ENCODE results near the gene EXD1. TPM values are rescaled to one million over a fixed set of nuclear protein-coding genes. Genes with fewer than 3 reads are reported as not detected.
"Not testable (repeated sequence)": the region's sequence is repeated elsewhere in the genome, so short reads cannot be mapped to it uniquely, and the experiment has no call there.

The EXD1 gene
- total RNA-seq, 2 experiments from 2014 or later = not detected

GRCh38 chr15:41254560-41254959, 24.0 kb upstream of the EXD1 start:
- DNase-seq (no peak), ATAC-seq (ENCODE audit: low read depth) (no peak)
- H3K36me3 Mint-ChIP-seq = peaks cover 5% of the 10 kb centered on the region
- H3K27me3 Mint-ChIP-seq = no peaks in the 10 kb centered on the region
- peaks cover 2% of the 10 kb centered on the region for H3K4me1 Mint-ChIP-seq
- H3K4me3 Mint-ChIP-seq = no peak overlapping the region
- H3K9me3 Mint-ChIP-seq = no peaks in the 10 kb centered on the region
- H3K27ac Mint-ChIP-seq = no peak overlapping the region
- POLR2A ChIA-PET = interaction anchor here (0.7 kb wide), 1 partner anchor 29 kb away, joined by 4 read pairs; no protein-coding TSS in a partner anchor

GRCh38 chr15:41251411-41251810, 20.9 kb upstream of the EXD1 start:
- no peak for DNase-seq
- H3K27ac Mint-ChIP-seq = no peak overlapping the region
- peaks cover 6% of the 10 kb centered on the region for H3K36me3 Mint-ChIP-seq
- no peak for ATAC-seq (ENCODE audit: low read depth)
- peaks cover 2% of the 10 kb centered on the region for H3K4me1 Mint-ChIP-seq
- H3K9me3 Mint-ChIP-seq = no peaks in the 10 kb centered on the region
- POLR2A ChIA-PET = no interaction called here
- H3K4me3 Mint-ChIP-seq = no peak overlapping the region
- no peaks in the 10 kb centered on the region for H3K27me3 Mint-ChIP-seq

DNA sequence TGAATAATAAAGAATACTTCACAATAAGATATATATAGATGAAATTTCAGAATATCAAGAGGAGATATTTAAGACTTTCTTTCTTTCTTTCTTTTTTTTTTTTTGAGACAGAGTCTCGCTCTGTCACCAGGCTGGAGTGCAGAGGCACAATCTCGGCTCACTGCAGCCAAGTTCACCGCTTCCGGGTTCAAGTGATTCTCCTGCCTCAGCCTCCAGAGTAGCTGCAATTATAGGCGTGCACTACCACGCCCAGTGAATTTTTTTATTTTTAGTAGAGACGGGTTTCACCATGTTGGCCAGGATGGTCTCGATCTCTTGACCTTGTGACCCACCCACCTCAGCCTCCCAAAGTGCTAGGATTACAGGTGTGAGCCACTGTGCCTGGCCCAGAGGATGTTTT, 20.2 kb upstream of the EXD1 start:
- H3K36me3 Mint-ChIP-seq; H3K4me3 Mint-ChIP-seq; ATAC-seq (ENCODE audit: low read depth); H3K27me3 Mint-ChIP-seq; H3K4me1 Mint-ChIP-seq; DNase-seq; H3K27ac Mint-ChIP-seq; H3K9me3 Mint-ChIP-seq: not testable (repeated sequence)
- POLR2A ChIA-PET = interaction anchor here (0.7 kb wide), 1 partner anchor 19 kb away, joined by 3 read pairs; the partner anchor contains the start of gene CHP1

DNA sequence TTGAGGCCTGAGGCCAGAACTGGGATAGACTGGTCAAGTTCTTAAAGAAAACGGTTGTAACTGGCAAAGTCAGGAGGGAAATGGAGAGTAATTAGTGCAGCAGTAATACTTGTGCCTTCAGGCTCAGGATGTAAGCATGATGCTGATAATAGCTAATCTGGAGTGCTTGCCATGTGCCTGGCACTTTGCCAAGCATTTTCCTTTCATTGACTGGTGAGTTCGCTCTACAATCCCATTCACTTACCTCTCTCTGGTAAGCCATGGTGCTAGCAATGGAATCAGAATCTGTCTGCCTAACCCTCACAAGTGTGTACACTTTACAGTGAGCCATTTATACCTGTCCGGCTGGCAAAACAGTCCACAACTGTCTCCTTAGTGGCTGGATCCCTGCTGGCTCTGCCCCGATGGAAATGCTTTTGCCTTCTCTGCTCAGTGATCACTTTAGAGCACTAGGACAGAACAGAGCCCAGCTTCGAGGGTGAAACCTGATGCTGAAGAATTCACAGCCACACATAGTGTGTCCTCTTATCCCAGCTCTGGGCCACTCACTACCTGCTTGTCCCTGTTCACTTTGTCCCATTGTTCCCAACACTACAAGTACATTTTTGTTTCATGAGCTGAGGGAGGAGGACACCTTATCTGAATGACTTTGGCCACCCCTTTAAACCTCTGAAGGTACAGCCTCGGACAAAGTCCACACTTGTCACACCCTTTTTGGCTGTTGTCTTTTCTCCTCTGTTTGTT, 10.8 kb upstream of the EXD1 start:
- Mint-ChIP-seq H3K9me3 (no peaks in the 10 kb centered on the region), H3K27ac (no peak overlapping the region), H3K4me3 (no peak overlapping the region), H3K36me3 (peaks cover 3% of the 10 kb centered on the region), H3K4me1 (peaks cover 4% of the 10 kb centered on the region), H3K27me3 (no peaks in the 10 kb centered on the region)
- DNase-seq (no peak), ATAC-seq (ENCODE audit: low read depth) (no peak)
- POLR2A ChIA-PET = no interaction called here

DNA sequence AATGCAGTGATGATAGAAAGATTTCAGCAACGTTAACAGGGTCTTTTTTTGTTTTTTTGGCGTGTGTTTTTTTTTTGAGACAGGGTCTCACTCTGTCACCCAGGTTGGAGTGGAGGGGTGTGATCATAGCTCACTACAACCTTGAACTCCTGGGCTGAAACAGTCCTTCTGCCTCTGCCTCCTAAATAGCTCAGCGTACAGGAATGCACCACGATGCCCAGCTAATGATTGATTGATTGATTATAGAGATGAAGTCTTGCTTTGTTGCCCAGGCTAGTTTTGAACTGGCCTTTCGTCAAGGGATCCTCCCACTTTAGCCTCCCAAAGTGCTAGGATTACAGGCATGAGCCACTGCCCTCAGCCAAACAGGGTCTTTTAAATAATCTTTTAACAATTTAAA, 7.5 kb upstream of the EXD1 start:
- no peak overlapping the region for H3K27ac Mint-ChIP-seq
- DNase-seq (no peak), ATAC-seq (ENCODE audit: low read depth) (no peak)
- H3K4me3 Mint-ChIP-seq = no peak overlapping the region
- H3K27me3 Mint-ChIP-seq = no peaks in the 10 kb centered on the region
- no peaks in the 10 kb centered on the region for H3K9me3 Mint-ChIP-seq
- peaks cover 9% of the 10 kb centered on the region for H3K4me1 Mint-ChIP-seq
- peaks cover 1% of the 10 kb centered on the region for H3K36me3 Mint-ChIP-seq
- POLR2A ChIA-PET = interaction anchor here (0.5 kb wide), 1 partner anchor 577 kb away, joined by 3 read pairs; no protein-coding TSS in a partner anchor

GRCh38 chr15:41235929-41236328, 5.4 kb upstream of the EXD1 start:
- H3K4me1 Mint-ChIP-seq = peaks cover 23% of the 10 kb centered on the region
- peaks cover 1% of the 10 kb centered on the region for H3K36me3 Mint-ChIP-seq
- no peak for DNase-seq
- POLR2A ChIA-PET = no interaction called here
- no peak overlapping the region for H3K4me3 Mint-ChIP-seq
- no peaks in the 10 kb centered on the region for H3K9me3 Mint-ChIP-seq
- no peaks in the 10 kb centered on the region for H3K27me3 Mint-ChIP-seq
- no peak for ATAC-seq (ENCODE audit: low read depth)
- H3K27ac Mint-ChIP-seq = no peak overlapping the region

DNA sequence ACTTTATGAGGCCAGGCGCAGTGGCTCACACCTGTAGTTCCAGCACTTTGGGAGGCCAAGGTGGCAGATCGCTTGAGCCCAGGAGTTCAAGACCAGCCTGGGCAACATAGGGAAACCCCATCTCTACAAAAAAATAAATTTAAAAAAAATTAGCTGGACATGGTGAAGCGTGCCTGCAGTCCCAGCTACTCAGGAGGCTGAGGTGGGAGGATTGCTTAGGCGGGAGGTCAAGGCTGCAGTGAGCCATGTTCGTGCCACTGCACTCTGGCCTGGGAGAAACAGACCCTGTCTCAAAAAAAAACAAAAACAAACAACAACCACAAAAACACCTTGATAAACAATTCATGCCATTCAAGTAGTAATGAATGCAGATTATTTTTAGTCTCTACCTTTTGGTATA, 4.7 kb upstream of the EXD1 start:
- H3K36me3 Mint-ChIP-seq; H3K27me3 Mint-ChIP-seq; H3K27ac Mint-ChIP-seq; ATAC-seq (ENCODE audit: low read depth); POLR2A ChIA-PET; H3K9me3 Mint-ChIP-seq; DNase-seq; H3K4me3 Mint-ChIP-seq: not testable (repeated sequence)
- peaks cover 26% of the 10 kb centered on the region for H3K4me1 Mint-ChIP-seq

GRCh38 chr15:41233367-41233771, 2.8 kb upstream of the EXD1 start:
- no peak for ATAC-seq (ENCODE audit: low read depth)
- POLR2A ChIA-PET = interaction anchor here (0.5 kb wide), 1 partner anchor 37 kb away, joined by 3 read pairs; no protein-coding TSS in a partner anchor
- Mint-ChIP-seq H3K4me1 (peaks cover 26% of the 10 kb centered on the region), H3K27ac (no peak overlapping the region), H3K4me3 (no peak overlapping the region), H3K9me3 (no peaks in the 10 kb centered on the region), H3K36me3 (no peaks in the 10 kb centered on the region), H3K27me3 (no peaks in the 10 kb centered on the region)
- no peak for DNase-seq

DNA sequence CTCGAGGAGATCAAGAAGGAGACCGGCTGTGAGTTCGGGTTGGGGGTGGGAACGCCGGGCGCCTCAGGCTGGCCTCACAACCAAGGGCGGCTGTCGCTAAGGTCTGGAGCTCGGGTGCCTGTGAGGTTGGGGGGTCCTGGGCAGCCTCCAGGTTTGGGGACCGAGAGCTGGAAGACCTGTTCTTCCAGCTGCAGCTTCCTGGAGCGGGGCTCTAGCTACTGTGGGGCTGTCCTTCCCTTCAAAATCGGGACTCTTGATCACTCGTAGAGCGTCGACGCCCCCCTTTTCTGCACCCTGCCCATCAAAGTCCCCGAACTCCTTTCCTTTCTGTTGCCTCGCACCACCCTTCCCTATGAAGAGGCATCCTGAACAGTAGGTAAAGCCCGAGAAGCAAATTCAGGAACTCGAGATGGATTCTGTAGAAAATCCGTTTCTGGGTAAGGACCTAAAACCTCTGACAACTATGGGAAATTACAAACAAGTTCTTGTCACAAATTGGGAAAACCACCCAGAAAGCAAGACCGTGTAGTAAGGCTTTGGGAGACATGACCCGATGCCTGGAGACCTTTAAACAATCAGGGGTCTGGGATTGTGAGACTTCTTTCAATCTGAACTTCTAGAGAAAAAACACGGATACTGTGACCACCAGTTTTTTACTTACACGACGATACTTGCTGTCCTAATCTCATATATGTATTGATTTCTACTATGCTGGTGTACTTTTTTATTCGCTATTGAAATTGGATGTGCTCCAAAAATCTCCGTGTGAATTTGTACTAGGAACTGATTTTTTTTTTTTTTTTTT, 1.1 kb upstream of the EXD1 start:
- H3K27me3 Mint-ChIP-seq = peaks cover 3% of the 10 kb centered on the region
- ATAC-seq (ENCODE audit: low read depth) (peak; percentile 61), DNase-seq (no peak)
- peak overlapping the region; percentile 91 for H3K4me3 Mint-ChIP-seq
- POLR2A ChIA-PET = interaction anchor here (0.5 to 1.8 kb wide), 22 partner anchors 11 to 728 kb away, joined by 3 to 13 read pairs (median 3); partner anchors contain the start of genes CHAC1, INO80, NUSAP1 and OIP5
- H3K27ac Mint-ChIP-seq = peak overlapping the region; percentile 93
- no peaks in the 10 kb centered on the region for H3K9me3 Mint-ChIP-seq
- H3K4me1 Mint-ChIP-seq = peaks cover 22% of the 10 kb centered on the region
- no peaks in the 10 kb centered on the region for H3K36me3 Mint-ChIP-seq

DNA sequence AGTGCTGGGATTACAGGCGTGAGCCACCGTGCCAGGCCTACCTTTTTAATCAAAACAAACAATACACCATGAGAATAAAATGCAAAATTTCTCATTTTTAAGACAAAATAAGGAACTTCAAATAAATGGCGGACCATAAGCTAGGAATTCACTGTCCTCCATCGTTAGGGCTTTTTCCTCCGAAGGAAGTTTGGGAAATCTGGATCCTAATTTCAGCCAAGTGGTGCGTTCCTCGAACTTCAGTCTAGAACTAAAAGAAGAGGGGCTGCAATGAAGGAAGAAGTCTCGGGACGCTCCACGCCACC, 260 bp downstream of the EXD1 start:
- no peaks in the 10 kb centered on the region for H3K36me3 Mint-ChIP-seq
- peaks cover 9% of the 10 kb centered on the region for H3K27me3 Mint-ChIP-seq
- POLR2A ChIA-PET = interaction anchor here (0.9 to 1.8 kb wide), 8 partner anchors 53 to 336 kb away, joined by 3 to 13 read pairs (median 6); partner anchors contain the start of genes CHAC1, INO80, NUSAP1 and OIP5
- H3K27ac Mint-ChIP-seq = peak overlapping the region; percentile 93
- H3K9me3 Mint-ChIP-seq = no peaks in the 10 kb centered on the region
- H3K4me3 Mint-ChIP-seq = peak overlapping the region; percentile 91
- H3K4me1 Mint-ChIP-seq = peaks cover 22% of the 10 kb centered on the region
- ATAC-seq (ENCODE audit: low read depth) (no peak), DNase-seq (no peak)

DNA sequence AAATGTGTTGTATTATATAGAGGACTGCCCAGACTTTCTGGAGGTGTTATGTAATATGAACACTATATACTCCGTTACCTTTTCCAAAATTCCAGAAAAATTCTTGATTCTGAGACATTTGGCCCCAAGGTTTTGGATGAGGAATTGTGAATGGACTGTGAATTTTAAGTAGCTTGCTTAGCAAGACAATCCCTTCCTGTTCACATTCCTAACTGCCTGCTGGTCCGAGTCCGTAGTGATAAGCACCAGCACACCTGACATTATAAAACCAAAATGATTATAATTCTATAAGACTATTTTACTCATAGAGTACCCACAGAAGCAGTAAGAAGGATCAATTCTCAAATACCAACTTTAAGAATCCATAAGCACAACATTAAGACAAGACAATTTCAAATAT, 11.2 kb downstream of the EXD1 start:
- H3K4me1 Mint-ChIP-seq = no peaks in the 10 kb centered on the region
- no peak for ATAC-seq (ENCODE audit: low read depth)
- no peak for DNase-seq
- POLR2A ChIA-PET = interaction anchor here (0.7 to 1.2 kb wide), 2 partner anchors 12 to 148 kb away, joined by 3 to 4 read pairs; partner anchors contain the start of gene CHP1
- no peaks in the 10 kb centered on the region for H3K36me3 Mint-ChIP-seq
- H3K4me3 Mint-ChIP-seq = no peak overlapping the region
- H3K27ac Mint-ChIP-seq = no peak overlapping the region
- no peaks in the 10 kb centered on the region for H3K9me3 Mint-ChIP-seq
- H3K27me3 Mint-ChIP-seq = peaks cover 36% of the 10 kb centered on the region

DNA sequence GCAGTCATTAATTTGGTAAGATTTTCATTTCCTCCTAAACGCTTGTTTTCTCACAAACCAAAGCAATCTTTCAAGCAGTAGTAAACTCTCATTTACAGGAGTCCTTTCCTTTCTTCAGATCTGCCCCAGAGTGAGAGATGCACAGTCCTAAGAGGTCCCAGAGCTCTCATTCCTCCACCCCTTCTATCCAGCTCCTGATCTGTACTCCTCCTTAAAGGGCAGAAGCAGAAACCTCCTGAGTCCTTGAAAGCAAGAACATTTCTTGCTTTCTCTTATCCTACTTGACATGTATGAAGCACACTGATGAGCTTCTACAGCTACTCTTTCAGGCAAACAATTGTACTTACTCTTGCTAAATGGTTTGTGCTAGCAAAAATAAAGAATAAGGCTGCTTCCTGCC, 11.7 kb downstream of the EXD1 start:
- no peak for ATAC-seq (ENCODE audit: low read depth)
- Mint-ChIP-seq H3K4me1 (no peaks in the 10 kb centered on the region), H3K27me3 (peaks cover 36% of the 10 kb centered on the region), H3K4me3 (no peak overlapping the region), H3K9me3 (no peaks in the 10 kb centered on the region), H3K36me3 (no peaks in the 10 kb centered on the region), H3K27ac (no peak overlapping the region)
- POLR2A ChIA-PET = interaction anchor here (1.2 kb wide), 1 partner anchor 12 kb away, joined by 3 read pairs; the partner anchor contains the start of gene CHP1
- DNase-seq = no peak

GRCh38 chr15:41215708-41216107, 14.8 kb downstream of the EXD1 start:
- no peak for DNase-seq
- H3K9me3 Mint-ChIP-seq = no peaks in the 10 kb centered on the region
- no peak for ATAC-seq (ENCODE audit: low read depth)
- H3K36me3 Mint-ChIP-seq = no peaks in the 10 kb centered on the region
- no peaks in the 10 kb centered on the region for H3K4me1 Mint-ChIP-seq
- H3K27ac Mint-ChIP-seq = no peak overlapping the region
- POLR2A ChIA-PET = no interaction called here
- H3K27me3 Mint-ChIP-seq = peaks cover 42% of the 10 kb centered on the region
- no peak overlapping the region for H3K4me3 Mint-ChIP-seq

Measured in activated naive CD8-positive, alpha-beta T cell treated with anti-CD3 and anti-CD28 coated beads, Interleukin-2, amount 10 ng/mL, durations not matched to agents 7 days and 5 days (primary cell).